Inflammatory macrophage treated with lipopolysaccharide for 4 hours (primary cell): ENCODE data around the gene SEZ6L2.
"Not testable (repeated sequence)": the region's sequence is repeated elsewhere in the genome, so short reads cannot be mapped to it uniquely, and the experiment has no call there.

Experiments used
- DNase-seq: peaks from one replicate; pipeline ENCODE4 v3.0.0-alpha.2; 2020

Gene SEZ6L2

GRCh38 chr16:29881050-29881449 is 18.3 kb downstream of the SEZ6L2 start:
- no peak for DNase-seq

DNA sequence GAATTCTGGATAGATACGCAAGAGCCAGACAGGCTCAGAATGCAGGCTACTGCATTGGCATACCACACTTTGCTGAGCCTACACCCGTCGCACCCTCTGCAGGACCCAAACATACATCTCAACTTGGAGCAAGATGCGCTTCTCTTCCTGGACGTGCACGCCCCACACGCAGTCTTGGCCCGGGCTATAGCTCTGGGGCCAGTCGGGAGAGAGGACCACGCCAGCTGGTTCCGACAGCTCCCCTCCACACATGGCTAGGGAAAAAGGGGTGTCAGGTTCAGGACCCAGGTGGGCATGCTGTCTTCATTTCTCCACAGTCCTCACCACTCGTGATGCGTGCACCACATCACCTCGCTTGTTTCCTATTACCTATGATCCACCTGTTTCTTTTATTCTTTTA is 21.2 kb downstream of the SEZ6L2 start:
- DNase-seq: no peak

GRCh38 chr16:29877266-29877961 is 21.9 kb downstream of the SEZ6L2 start:
- DNase-seq: peak; percentile 79

DNA sequence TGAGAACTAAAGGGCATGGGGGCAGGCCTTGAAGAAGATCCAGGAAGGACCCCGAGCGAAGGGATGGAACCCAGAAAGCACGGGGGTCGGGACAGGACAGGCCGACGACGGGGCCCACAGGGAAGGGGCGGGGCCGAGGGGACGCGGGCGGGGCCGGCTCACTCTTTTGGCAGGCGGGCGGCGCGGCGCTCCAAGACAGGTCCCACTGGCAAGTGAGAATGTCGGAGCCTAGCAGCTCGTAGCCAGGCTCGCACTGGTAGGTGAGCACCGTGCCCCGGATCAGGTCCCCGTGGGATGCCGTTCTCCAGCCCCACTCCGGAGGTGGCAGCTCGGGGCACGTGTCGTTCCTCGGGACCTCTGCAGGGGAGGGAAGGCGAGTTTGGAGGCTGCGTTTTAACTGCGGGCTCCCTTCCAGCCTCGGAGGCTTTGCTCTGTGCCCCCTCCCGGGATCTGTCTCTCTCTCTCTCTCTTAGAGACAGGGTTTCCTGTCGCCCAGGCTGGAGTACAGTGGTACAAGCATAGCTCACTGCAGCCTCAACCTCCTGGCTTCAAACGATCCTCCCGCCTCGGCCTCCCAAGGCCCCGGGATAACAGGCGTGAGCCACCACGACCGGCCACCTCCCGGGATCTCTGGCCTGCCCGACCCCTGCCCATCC is 22.6 kb downstream of the SEZ6L2 start:
- no peak for DNase-seq

- DNase-seq: no peak
These were observed 23.1 kb downstream of the SEZ6L2 start for GRCh38 chr16:29876217-29876593.

DNA sequence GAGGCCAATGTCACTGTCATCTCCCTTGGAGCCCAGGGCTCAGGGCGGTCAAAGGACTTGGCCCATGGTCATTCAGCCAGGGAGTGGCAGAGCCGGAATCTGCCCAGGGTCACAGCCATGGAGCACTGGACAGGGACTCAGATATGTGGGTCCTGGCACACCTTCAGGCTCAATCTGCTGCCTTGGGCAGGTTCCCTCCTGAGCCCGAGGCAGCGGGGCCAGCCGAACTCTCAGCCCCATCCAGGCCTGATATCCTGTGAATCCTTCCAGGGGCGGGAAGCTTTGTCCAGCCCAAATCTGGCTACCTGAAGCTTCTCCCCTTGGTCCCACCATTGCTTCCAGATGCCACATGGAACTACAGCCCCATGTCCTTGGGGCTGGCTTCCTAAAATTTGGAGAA is 24.1 kb downstream of the SEZ6L2 start:
- DNase-seq: no peak

- no peak for DNase-seq
These were observed 26.0 kb downstream of the SEZ6L2 start for GRCh38 chr16:29873319-29873718.

- no peak for DNase-seq
These were observed 27.4 kb downstream of the SEZ6L2 start for GRCh38 chr16:29871822-29872546.

GRCh38 chr16:29869067-29869466 is 30.3 kb downstream of the SEZ6L2 start:
- DNase-seq: not testable (repeated sequence)

DNA sequence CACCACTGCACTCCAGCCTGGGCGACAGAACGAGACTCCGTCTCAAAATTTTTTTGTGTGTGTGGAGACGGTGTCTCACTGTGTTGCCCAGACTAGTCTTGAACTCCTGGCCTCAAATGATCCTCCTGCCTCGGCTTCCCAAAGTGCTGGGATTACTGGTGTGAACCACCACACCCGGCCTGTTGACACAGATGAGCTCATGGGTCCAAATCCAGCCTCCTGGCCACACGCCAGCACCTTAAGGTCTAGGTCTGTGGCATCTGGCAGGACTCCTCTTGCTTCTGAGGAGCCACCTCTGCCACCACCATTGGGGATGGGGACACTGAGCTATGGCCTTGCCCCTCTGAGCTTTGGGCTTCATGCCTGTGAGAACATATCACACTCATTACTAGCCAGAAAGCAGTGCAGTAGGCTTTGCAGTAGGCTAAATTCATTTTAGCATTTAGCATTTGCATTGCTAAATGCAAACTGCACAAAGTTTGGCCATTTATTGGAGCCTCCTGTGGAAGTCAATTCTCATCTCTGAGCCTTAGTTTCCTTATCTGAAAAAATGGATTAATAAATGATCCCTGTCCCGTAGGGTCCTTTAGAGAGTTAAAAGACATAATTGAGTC is 30.8 kb downstream of the SEZ6L2 start:
- no peak for DNase-seq

DNA sequence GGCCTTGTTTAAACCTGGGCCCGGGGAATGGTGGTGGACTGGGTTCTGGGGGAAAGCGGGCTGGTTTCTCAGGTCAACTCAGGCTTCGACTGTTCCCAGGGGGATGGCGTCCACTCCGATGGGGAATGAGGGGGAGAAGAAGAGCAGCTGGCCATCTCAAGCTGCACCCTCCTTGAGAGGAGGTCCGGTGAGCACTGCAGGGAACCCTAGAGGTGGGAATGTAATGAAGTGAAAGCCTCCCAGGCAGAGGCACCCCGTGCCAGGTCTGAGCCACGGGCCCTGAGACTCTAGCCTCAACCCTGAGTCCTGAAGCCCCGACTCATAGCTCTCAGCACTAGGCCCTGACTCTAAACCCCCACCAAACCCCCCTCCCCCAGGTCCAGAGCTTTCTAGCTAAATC is 35.1 kb downstream of the SEZ6L2 start:
- no peak for DNase-seq

- no peak for DNase-seq
These were observed 35.7 kb downstream of the SEZ6L2 start for GRCh38 chr16:29863669-29863984.

DNA sequence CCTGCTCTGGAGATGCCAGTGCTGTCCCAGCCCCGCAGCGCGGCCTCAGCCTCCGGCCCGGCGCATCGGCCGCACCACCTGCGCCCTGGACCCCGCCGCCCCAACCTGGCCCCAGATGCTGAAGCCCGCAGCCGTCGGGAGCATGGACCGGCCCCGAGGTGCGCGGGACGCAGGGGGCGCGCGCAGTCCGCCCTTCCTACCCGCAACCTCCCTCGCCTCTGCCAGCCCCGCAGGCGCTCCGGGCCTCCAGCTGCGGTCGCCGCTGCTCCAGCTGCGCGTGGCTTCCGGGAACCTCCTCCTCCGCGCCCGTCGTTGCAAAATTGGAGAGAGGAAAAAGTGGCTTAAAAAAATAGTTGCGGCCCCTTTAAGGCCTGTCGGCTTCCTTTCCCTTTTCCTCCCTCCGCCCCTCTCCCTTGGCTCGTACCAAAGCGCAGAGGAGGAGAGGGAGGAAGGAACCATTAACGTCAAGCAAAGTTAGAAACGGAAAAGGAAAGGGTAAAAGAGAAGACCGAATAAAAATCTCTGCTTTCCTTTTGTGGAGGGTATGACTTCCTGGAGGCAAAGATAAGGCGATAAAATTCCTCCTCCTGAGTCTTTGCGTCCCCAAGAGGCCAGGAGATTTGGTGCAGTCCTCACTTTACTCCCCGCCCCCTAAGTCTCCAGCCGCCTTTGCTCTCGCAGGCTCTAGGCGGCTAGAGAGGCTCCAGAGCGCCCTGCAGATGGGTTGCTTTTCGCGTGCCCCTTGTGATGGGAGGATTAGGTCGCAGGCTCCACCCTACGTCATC is 36.3 kb downstream of the SEZ6L2 start, which contains the start of gene CDIPT:
CDIPT (minus strand) TSS at position 343 of the 785 bp plus-strand sequence. CDS start 369 bp downstream, outside the sequence.
- DNase-seq: peak; percentile 96

GRCh38 chr16:29862383-29862883 is 36.9 kb downstream of the SEZ6L2 start:
- DNase-seq: peak; percentile 19

DNA sequence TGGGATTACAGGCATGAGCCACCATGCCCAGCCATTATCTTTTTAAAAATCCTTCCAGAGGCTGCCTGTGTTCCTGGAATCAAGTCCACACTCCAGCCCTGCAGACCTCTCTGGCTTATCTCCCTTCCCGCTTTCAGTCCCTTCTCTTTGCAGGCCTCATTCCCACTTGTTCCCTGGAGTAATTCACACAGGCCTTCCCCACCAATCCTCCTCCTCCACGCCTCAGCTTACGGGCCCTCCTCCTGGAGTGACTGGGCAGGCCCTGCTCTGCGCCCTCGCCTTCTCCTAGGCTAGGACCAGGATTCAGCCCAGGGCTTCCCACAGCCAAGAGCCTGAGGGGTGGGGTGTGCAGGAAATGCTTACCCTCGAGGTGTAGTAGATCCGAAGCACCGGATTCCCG is 39.1 kb downstream of the SEZ6L2 start:
- DNase-seq: no peak

DNA sequence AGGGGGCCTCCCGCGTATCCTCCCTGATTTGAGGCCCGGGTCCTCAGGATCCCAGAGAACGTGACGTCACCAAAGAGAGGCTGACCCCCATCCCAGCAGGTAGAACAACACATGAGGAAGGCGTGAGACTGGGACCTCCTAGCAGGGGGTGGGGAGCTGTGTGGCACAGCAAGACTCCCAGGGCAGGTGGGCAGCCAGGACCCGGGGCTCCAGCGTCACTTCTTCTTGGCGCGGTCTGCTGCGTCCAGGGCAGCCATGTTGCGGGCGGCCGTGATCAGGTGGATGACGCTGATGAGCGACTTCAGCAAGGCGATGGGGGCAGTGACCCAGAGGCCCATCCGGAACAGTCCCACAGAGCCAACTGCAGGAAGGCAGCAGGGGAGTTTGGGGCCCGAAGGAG is 40.4 kb downstream of the SEZ6L2 start:
- no peak for DNase-seq

DNA sequence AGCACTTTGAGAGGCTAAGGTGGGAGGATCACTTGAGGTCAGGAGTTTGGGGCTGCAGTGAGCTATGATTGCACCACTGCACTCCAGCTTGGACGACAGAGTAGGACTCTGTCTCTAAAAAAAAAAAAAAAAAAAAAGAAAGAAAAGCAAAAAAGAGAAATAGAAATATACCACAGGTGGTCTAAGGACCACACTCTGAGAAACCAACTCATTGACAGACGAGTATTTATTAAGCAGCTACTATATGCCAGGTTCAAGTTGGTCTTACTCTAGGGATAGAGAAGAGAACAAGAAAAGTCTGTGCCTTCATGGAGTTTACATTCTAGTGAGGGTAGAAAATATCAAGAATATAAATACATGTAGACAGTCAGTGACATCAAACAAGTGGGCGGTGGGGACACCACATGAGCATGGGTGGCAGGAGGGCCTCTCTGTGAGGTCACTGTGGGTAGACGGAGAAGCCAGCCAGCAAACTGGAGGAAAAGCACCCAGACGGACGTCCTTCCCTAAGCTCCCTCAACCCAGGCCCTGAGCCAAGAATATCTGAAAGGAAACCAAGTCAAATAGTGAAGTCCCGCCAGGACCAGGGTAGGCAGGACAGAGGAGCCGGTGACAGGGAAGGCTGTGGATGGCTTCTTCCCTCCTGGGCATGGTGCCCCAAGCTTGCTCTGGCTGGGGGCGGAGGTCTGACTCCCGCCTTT is 41.1 kb downstream of the SEZ6L2 start:
- peak; percentile 63 for DNase-seq

DNA sequence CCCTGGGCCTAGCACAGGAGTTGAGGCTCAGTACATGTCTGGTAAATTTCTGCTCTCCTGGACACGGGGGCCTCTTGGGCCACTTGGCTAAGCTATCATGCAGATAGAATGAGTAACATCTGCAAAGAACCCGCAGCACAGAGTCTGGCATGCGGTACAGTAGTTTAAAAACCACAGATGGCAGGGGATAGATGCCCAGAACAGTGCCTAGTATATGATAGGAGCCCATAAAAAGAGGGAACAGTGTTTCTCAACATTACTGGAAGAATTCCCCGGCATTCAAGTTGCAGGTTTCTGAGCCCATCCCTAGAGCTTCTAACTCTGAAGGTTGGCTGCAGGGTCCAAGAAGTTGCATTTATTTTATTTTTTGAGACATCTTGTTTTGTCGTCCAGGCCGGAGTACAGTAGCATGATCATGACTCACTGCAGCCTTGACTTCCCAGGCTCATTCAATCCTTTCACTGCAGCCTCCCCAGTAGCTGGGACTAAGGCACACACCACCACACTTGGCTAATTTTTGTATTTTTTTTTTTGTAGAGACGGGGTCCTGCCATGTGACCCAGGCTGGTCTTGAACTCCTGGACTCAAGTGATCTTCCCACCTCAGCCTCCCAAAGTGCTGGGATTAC is 42.1 kb downstream of the SEZ6L2 start:
- no peak for DNase-seq

DNA sequence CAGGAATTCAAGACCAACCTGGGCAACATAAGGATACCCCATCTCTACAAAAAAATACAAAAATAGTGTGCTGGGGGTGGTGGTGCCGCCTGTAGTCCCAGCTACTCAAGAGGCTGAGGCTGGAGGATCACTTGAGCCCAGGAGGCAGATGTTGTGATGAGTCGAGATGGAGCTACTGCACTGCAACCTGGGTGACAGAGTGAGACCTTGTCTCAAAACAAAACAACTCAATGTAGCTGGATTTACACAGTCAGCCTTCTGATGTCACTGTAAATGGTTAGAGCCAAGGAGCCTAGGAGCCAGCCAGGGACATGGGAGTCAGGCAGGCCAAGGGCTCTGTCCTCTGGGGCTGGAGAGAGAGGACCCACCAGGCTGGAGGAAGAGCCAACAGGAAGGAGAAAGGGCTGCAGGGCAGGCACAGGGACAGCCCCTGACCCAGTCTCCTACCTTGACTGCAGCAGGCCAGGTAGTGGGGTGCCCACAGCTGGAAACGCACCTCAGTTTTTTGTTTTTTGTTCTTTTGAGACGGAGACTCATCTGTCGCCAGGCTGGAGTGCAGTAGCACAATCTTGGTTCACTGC is 44.7 kb downstream of the SEZ6L2 start:
- no peak for DNase-seq

DNA sequence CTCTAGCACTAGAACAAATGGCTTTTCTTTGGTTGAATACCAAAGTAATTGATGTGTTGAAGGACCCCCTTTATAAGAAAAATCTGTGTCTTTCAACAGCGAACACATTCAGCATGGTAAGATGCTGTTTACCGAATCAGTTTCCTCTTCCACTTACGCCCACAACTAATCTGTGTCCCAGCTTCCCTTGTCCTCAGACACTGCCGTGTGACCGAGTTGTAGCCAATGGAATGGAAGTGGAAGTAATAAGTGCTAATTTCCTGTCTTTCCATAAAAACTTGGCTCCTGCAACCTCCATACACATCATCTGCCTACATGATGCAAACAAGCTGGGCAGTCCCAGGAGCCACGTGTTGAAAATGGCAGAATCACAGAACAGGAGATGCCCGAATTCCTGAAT is 46.7 kb downstream of the SEZ6L2 start:
- DNase-seq: peak; percentile 74

GRCh38 chr16:29850998-29851397 is 48.4 kb downstream of the SEZ6L2 start:
- DNase-seq: no peak
